NCI-H82 treated with DMSO at 0.1 percent for 48 hours (cell line): Measurements from ENCODE around the gene PPP4R2.

ENCODE experiments used
- DNase-seq: peaks from one replicate; lab custom pipeline; 2025; ENCODE audit not compliant: unreplicated experiment; lab: John Stamatoyannopoulos, UW

PPP4R2 gene

DNA sequence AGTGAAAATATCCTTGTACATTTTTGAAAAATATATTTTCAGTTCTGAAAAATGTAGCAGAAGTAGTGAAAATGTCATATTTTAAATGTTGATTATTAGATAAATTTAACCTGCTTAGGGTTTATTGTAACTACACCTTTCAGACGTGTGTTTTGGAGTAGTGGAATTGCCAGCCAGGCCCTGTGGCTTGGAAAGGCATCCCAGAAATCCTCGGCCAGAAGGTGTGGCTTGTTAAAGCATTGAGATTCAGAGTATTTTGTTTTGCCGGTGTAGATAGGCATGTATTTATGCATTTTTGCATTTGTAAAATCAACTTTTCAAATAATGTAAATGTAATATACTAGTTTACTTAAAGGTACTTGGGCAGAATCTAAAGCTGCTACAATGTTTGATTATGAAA lies 71.8 kb downstream of the PPP4R2 start:
- DNase-seq, result no peak

DNA sequence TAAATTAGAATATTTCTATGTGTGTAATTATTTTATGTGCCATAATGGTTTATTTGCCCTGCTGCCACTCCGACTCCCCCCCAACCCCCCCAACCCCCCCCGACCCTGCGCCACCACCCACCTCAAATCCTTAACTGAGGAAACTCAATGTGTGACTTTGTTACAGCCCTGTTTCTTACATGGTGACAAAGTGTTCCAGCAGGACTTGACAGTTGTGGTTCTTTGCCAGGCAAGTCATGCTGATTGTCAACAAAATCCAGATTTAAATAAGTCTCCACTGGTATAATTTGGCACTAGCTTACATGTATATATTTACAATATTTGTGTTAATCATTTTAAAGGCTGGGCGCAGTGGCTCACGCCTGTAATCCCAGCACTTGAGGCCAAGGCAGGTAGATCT lies 72.6 kb downstream of the PPP4R2 start:
- no peak for DNase-seq

- no peak for DNase-seq
Measured at GRCh38 chr3:73069775-73070444, 73.3 kb downstream of the PPP4R2 start.

GRCh38 chr3:73070675-73071575 lies 74.3 kb downstream of the PPP4R2 start:
- no peak for DNase-seq

GRCh38 chr3:73071952-73072351 lies 75.3 kb downstream of the PPP4R2 start:
- no peak for DNase-seq

DNA sequence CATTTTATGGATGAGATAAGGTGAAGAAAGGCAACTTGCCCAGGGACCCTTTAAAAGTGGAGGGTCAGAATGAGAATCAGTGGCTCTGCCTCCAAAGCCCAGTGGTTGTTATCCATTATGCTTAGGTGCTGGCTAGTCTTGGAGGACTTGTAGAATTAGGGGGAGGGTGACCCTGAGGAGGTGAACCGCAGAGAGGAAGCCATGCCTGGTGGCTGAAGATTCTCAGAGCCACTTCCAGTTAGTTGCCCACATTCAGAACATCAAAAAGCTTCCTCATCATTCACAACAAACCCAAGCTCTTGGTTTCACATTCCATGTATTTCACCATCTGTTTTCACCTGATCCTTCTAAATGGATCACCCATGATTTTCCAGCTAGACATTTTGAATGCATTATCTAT lies 76.0 kb downstream of the PPP4R2 start:
- no peak for DNase-seq

GRCh38 chr3:73073091-73073707 lies 76.6 kb downstream of the PPP4R2 start:
- DNase-seq, result peak; percentile 65

DNA sequence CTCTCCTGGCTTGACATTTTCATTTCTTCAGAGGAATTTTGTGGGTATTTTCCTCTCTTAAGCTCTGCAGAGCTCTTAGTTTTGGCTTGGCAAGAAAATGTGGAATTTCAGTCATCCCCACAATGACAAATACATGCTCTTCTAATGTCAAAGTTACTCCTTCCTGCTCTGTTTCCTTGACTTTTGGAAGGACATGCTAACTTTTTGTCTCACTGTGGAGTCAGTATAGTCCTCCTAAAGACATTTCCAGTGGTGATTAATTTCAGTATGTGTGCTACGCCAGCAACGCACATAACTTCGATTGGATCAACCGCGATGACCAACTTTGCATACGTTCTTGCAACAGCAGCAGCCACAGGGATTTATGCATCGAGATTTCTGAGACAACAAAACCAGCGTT lies 78.2 kb downstream of the PPP4R2 start:
- no peak for DNase-seq

- no peak for DNase-seq
Measured at GRCh38 chr3:73080216-73080966, 83.8 kb downstream of the PPP4R2 start.

- DNase-seq, result no peak
Measured at GRCh38 chr3:73081140-73081539, 84.5 kb downstream of the PPP4R2 start.

- DNase-seq, result no peak
Measured at GRCh38 chr3:73084170-73084569, 87.6 kb downstream of the PPP4R2 start.

DNA sequence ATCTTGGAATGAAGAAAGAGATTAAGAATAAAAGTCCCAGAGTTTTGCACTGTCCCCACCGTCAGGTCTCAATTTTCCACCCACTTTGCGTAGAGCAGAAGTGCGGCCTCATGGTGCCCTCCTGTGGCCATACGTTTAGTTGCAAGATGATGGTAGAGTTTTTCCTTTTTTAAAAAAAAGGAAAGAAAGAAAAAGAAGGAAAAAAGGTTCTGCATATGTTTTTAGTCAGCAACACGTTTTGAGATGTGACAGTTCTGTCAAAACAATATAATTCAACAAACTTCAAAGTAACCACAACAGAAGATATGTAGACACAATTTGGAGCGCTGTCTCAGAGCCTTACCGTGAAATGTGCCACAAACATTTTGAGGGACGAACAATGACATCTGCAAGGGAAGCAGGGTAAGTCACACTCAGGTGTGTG lies 89.5 kb downstream of the PPP4R2 start:
- no peak for DNase-seq

DNA sequence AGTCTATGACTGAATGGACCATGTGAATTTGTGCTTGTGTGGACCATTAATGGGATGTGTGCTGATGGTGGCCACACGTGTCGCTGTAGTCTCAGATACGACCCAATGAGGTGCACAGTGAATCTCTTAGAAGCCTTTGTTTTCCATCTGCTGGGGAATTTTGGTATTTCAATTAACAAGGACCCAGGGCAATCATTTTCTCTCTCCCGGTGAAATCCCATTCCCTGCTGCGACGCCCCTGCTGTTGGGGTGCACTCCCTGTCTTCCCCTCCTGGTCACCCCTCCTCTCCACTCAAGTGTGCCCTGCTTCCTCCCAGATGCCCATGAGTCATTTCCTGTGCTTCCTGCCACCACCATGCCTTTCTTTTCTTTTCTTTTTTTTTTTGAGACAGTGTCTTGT lies 97.5 kb downstream of the PPP4R2 start:
- DNase-seq, result peak; percentile 8

- no peak for DNase-seq
Measured at GRCh38 chr3:73094951-73095350, 98.3 kb downstream of the PPP4R2 start.

DNA sequence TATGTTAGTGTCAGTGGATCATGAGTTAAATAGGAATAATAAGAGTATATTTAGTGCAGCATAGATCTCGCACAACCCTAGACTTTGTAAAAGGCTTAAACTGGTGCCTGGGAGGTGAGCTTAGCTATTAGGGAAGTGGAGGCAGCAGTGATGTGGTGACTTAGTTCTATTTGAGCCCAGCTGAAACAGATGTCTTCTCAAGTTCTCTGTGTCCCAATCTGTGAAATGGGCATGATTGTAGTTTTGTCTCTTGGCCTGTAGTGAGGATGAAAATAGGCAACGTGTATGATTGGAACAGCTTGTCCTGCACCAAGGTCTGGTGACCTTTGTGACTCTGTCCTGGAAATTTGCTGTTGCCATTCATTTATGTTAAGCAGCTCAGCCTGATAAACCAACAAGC lies 99.6 kb downstream of the PPP4R2 start:
- no peak for DNase-seq

DNA sequence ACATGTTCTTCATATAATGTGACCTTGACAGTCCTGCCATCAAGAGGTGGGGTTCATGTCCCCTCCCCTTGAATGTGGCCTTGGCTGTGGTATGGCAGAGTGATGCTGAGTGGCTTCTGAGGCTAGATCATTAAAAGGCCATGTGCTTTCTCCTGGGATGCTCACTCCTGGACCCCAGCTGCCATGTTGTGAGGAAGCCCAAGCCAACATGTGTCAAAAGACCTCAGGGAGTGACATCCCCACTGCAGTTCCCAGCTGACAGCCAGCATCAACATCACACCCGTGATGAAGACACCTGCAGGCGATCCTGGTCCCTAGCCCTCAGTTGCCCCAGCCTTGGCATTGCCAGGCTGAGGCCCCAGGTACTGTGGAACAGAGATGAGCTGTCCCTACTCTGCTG lies 101.4 kb downstream of the PPP4R2 start:
- DNase-seq, result no peak

DNA sequence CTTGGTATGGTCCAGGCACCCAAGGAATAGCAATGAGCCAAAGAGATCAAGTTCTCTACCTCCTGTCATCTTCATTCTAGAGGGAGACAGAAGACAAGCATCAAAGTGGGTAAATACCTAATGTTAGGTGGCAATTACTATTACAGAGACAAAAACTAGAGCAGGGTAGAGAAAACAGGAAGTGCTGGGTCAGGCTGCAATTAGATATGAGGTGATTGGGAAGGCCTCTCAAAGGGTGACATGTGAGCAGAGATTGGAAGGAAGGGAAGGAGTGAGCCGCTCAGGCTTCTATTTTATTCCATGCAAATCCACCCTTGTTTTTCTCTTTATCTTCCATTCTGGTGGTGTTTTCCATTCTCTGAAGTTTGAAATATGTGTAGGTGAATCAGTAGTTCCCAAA lies 102.3 kb downstream of the PPP4R2 start:
- no peak for DNase-seq

DNA sequence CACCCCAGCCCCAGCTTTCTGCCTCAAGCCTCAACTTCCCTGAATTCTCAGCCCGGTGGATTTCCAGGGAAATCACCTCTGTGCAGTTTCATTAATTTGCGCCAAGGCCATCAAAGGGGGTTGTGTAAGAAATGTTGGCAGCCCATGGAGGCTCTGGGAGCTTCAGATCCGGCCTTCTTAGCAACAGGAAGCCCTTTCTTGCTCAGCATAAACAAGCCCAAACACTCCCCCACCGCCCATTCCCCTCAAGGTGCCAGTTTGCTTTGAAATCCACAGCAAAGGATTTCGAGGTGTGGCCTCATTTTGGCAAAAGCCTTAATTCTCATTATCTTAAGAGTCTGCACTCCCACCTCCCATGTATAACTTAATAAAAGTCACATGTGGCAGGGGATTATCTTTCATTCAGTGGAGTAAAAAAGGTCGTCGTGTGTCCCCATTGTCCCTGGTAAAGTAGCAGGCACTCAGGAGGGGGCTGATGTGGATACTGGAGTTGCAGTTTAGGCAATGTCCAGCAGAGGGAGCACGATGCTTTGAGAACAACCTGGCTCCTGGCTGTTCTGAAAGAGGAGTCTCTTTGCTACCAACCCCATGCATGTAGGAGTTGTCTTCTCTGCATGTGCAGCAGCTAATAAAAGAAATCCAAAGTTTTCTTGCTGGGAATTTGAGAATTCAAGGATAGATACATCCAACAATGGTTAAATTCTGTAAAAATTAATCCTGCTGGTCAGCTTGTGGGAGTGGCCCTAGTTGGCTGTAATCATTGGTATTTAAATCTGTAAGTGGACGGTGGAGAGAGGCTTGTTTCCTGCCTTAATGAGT lies 104.3 kb downstream of the PPP4R2 start:
- peak; percentile 55 for DNase-seq

DNA sequence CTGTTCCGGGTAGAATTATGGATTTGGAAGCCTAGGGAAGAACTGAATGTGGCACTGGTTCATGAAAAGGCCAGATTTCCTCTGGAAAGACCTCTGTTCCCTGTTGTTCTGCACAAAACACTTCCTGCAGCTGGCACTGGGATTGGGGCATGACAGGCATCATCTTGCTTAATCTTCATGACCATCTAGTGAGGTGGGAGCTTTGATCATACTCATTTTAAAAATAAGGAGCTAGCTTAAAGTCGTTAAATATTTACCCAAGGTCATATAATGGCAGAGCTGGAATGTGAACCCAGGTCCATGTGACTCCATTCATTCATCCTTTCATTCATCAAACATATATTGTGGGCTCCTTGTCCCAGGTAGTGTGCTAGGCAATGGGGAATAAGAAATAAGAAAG lies 105.3 kb downstream of the PPP4R2 start:
- DNase-seq, result no peak

DNA sequence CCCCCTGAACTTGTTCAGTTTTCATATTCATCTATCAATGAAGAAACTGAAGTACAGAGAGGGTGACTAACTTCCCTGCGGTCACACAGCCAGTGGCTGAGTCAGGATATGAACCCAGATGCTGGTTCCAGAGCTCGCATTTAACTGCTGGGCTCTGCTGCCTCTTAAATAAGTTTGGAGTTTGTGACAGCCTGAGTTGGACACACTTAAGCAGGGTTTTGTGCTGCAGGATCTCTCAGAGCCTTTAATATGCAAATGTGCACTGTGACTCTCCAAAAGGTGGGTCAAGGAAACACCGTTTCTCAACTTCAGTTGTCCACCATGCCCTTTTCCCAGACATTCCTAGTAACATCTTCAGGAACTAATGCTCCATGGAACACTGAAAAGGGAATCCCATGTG lies 110.6 kb downstream of the PPP4R2 start:
- no peak for DNase-seq
